ENCODE data around the gene HTR1D. TPM values are rescaled to one million over a fixed set of nuclear protein-coding genes. Genes with fewer than 3 reads are reported as not detected.

HTR1D gene
- total RNA-seq, 2 donors from 2014 or later, result not detected

GRCh38 chr1:23148084-23148483, 69.2 kb downstream of the HTR1D start:
- H3K27ac Mint-ChIP-seq, result peak overlapping the region; percentile 93
- no peaks in the 10 kb centered on the region for H3K27me3 Mint-ChIP-seq (ENCODE audit: low read depth)
- peak; percentile 93 to 94 for ATAC-seq (replicated peaks in 1 of 2)
- H3K4me1 Mint-ChIP-seq (ENCODE audit: low read depth), result peaks cover 23% of the 10 kb centered on the region
- no peaks in the 10 kb centered on the region for H3K9me3 Mint-ChIP-seq
- H3K36me3 Mint-ChIP-seq (ENCODE audit: insufficient read depth in 2 of 2), result no peaks in the 10 kb centered on the region
- no peak for DNase-seq
- H3K4me3 Mint-ChIP-seq, result peak overlapping the region; percentile 59 to 82

Other genes with a start within 250 kb of the HTR1D start
- not detected for gene LACTBL1, start 244.6 kb downstream of the HTR1D start, total RNA-seq
- gene TEX46, start 201.7 kb downstream of the HTR1D start, total RNA-seq, result not detected
- gene KDM1A, start 198.0 kb downstream of the HTR1D start, total RNA-seq, result 10 to 100 TPM; 49.2 to 50.7 TPM
- gene LUZP1, start 48.6 kb downstream of the HTR1D start, total RNA-seq, result 10 to 100 TPM; 11.9 to 16.3 TPM
- 100 to 1,000 TPM; 127 TPM for gene HNRNPR, start 126.8 kb upstream of the HTR1D start, total RNA-seq
- 1 to 10 TPM; 8.7 to 8.8 TPM for gene ZNF436, start 152.3 kb upstream of the HTR1D start, total RNA-seq
- gene TCEA3, start 207.2 kb upstream of the HTR1D start, total RNA-seq, result 1 to 10 TPM; 4.7 to 6.1 TPM

Data from activated T-cell treated with anti-CD3 and anti-CD28 coated beads, Interleukin-2, amount 50 U/mL, for 72 hours (primary cell).